ENCODE measurements around the gene PTGDS.

DNA sequence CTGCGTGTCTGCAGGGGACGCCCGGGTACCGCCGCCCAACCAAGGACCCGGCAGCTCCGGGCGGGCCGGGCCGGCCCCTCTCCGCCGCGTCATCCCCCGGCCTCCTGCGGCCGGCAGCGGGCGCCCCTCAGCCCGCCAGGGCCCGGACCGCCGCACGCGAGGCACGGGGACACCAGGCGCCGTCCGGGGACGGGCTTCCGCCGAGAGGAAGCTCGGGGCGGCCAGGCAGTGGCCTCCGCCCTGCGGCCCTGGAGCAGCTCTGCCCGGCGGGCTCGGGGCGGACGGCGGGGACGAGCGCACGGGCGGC lies 33.1 kb upstream of the PTGDS start:
- TF ChIP-seq EZH2phosphoT487 (IDR thresholded peaks at IDR 0.05; ENCODE audit: insufficient read depth, low read depth) (no peak), EZH2 (IDR thresholded peaks at IDR 0.05; ENCODE audit: insufficient read depth, poor library complexity, severe bottlenecking) (no peak)
